Measurements from ENCODE around the gene GLDN. TPM values are rescaled to one million over a fixed set of nuclear protein-coding genes. Genes with fewer than 3 reads are reported as not detected.

The GLDN gene
- polyA plus RNA-seq, 1 experiment, result 0.21 TPM

GRCh38 chr15:51321316-51321715 lies 20.1 kb upstream of the GLDN start:
- peaks cover 4% of the 10 kb centered on the region for H3K27me3 ChIP-seq (ENCODE audit: control insufficient read depth, insufficient read depth, low read length)
- TF ChIP-seq, protein P1, sequence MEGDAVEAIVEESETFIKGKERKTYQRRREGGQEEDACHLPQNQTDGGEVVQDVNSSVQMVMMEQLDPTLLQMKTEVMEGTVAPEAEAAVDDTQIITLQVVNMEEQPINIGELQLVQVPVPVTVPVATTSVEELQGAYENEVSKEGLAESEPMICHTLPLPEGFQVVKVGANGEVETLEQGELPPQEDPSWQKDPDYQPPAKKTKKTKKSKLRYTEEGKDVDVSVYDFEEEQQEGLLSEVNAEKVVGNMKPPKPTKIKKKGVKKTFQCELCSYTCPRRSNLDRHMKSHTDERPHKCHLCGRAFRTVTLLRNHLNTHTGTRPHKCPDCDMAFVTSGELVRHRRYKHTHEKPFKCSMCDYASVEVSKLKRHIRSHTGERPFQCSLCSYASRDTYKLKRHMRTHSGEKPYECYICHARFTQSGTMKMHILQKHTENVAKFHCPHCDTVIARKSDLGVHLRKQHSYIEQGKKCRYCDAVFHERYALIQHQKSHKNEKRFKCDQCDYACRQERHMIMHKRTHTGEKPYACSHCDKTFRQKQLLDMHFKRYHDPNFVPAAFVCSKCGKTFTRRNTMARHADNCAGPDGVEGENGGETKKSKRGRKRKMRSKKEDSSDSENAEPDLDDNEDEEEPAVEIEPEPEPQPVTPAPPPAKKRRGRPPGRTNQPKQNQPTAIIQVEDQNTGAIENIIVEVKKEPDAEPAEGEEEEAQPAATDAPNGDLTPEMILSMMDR (IDR thresholded peaks at IDR 0.05; ENCODE audit: insufficient read depth, low read depth, low read length), result no peak
- no peak overlapping the region for H3K4me3 ChIP-seq (ENCODE audit: low read depth, low read length)
- CTCF ChIA-PET, result no interaction called here
- POLR2A ChIA-PET, result no interaction called here
- no peaks in the 10 kb centered on the region for H3K36me3 ChIP-seq (ENCODE audit: control insufficient read depth, insufficient read depth, low read length)
- DNase-seq (ENCODE audit: low read depth), result no peak

GRCh38 chr15:51322621-51323296 lies 18.7 kb upstream of the GLDN start:
- ChIA-PET POLR2A (no interaction called here), CTCF (interaction anchor here (0.7 to 0.9 kb wide), 2 partner anchors 55 to 366 kb away, joined by 3 to 7 read pairs; no protein-coding TSS in a partner anchor)
- no peak for DNase-seq (ENCODE audit: low read depth)
- TF ChIP-seq, protein P1 (IDR thresholded peaks at IDR 0.05; ENCODE audit: insufficient read depth, low read depth, low read length), result no peak
- no peak overlapping the region for H3K4me3 ChIP-seq (ENCODE audit: low read depth, low read length)
- no peaks in the 10 kb centered on the region for H3K36me3 ChIP-seq (ENCODE audit: control insufficient read depth, insufficient read depth, low read length)
- H3K27me3 ChIP-seq (ENCODE audit: control insufficient read depth, insufficient read depth, low read length), result peaks cover 4% of the 10 kb centered on the region

- ChIA-PET CTCF (interaction anchor here (1.8 kb wide), 1 partner anchor 12 kb away, joined by 5 read pairs; no protein-coding TSS in a partner anchor), POLR2A (no interaction called here)
- Histone ChIP-seq H3K27me3 (ENCODE audit: control insufficient read depth, insufficient read depth, low read length) (peaks cover 4% of the 10 kb centered on the region), H3K4me3 (ENCODE audit: low read depth, low read length) (no peak overlapping the region), H3K36me3 (ENCODE audit: control insufficient read depth, insufficient read depth, low read length) (no peaks in the 10 kb centered on the region)
- no peak for DNase-seq (ENCODE audit: low read depth)
- TF ChIP-seq, protein P1 (IDR thresholded peaks at IDR 0.05; ENCODE audit: insufficient read depth, low read depth, low read length), result no peak
Observed at GRCh38 chr15:51323749-51324148, 17.7 kb upstream of the GLDN start.

GRCh38 chr15:51325167-51325566 lies 16.3 kb upstream of the GLDN start:
- no peak for DNase-seq (ENCODE audit: low read depth)
- CTCF ChIA-PET, result interaction anchor here (1.8 to 2.1 kb wide), 2 partner anchors 14 to 162 kb away, joined by 5 read pairs; no protein-coding TSS in a partner anchor
- TF ChIP-seq, protein P1 (IDR thresholded peaks at IDR 0.05; ENCODE audit: insufficient read depth, low read depth, low read length), result no peak

GRCh38 chr15:51327081-51327480 lies 14.4 kb upstream of the GLDN start:
- Histone ChIP-seq H3K27me3 (ENCODE audit: control insufficient read depth, insufficient read depth, low read length) (no peaks in the 10 kb centered on the region; the same call in none of the 2 replicates), H3K36me3 (ENCODE audit: control insufficient read depth, insufficient read depth, low read length) (no peaks in the 10 kb centered on the region), H3K4me3 (ENCODE audit: low read depth, low read length) (no peak overlapping the region)
- no peak for DNase-seq (ENCODE audit: low read depth)
- TF ChIP-seq, protein P1 (IDR thresholded peaks at IDR 0.05; ENCODE audit: insufficient read depth, low read depth, low read length), result no peak
- ChIA-PET CTCF (interaction anchor here (0.9 to 2.1 kb wide), 3 partner anchors 38 to 164 kb away, joined by 3 to 5 read pairs (median 3); no protein-coding TSS in a partner anchor), POLR2A (no interaction called here)

More at GRCh38 chr15:51325167-51325566, 16.3 kb upstream of the GLDN start:
- H3K27me3 ChIP-seq (ENCODE audit: control insufficient read depth, insufficient read depth, low read length), result peaks cover 2% of the 10 kb centered on the region
- no peaks in the 10 kb centered on the region for H3K36me3 ChIP-seq (ENCODE audit: control insufficient read depth, insufficient read depth, low read length)
- POLR2A ChIA-PET, result no interaction called here
- H3K4me3 ChIP-seq (ENCODE audit: low read depth, low read length), result no peak overlapping the region
